K562 (cell line): ENCODE data around the gene NLRP12. TPM values are rescaled to one million over a fixed set of nuclear protein-coding genes. Genes with fewer than 3 reads are reported as not detected.

ENCODE experiments used
- FOSL1 ChIP-seq: fragments of 200-800 bp; sonication (Bioruptor generic); conservative IDR thresholded peaks from 2 replicates; pipeline ENCODE4 v1.6.1; 2016; ENCODE audit warnings: missing genetic modification characterization, missing compliant biosample characterization
- GMEB1 ChIP-seq: fragments of 250-450 bp; sonication (Bioruptor Pico); IDR thresholded peaks from 2 replicates; pipeline ENCODE4 v1.4.0; 2020; ENCODE audit warnings: mild to moderate bottlenecking
- LARP7 ChIP-seq: fragments of 450-650 bp; IDR thresholded peaks from 2 replicates; pipeline ENCODE4 v1.6.1; 2016
- MAZ ChIP-seq, 2 experiments: fragments of 450-650 bp in 1 of 2; sonication (generic) in 1 of 2; formaldehyde crosslinking; IDR thresholded peaks in 1 of 2; conservative IDR thresholded peaks in 1 of 2; 2 replicates each; pipeline versions ENCODE4 v1.4.0 to v1.5.0; 2020; ENCODE audit warnings: mild to moderate bottlenecking in 1 of 2, missing genetic modification reagents in 1 of 2
- MYNN ChIP-seq, 2 experiments: sonication (generic); formaldehyde crosslinking in 1 of 2; IDR thresholded peaks; 2 replicates each; pipeline versions ENCODE4 v1.5.0 to v1.6.1; 2016 to 2020; ENCODE audit warnings: antibody characterized with exemption in 1 of 2, missing genetic modification reagents in 1 of 2
- PML ChIP-seq: IDR thresholded peaks from 2 replicates; pipeline ENCODE4 v1.6.1; 2012; ENCODE audit warnings: low read length, inconsistent platforms
- TBL1XR1 ChIP-seq, 2 experiments: IDR thresholded peaks; 2 replicates each; pipeline ENCODE4 v1.6.1; 2012; ENCODE audit warnings: improper control_type of control experiment in 2 of 2, low read length in 2 of 2, mild to moderate bottlenecking in 1 of 2
- UBTF ChIP-seq, 2 experiments: IDR thresholded peaks; 2 replicates each; pipeline ENCODE4 v1.6.1; 2012; ENCODE audit warnings: improper control_type of control experiment in 2 of 2, low read depth in 2 of 2, low read length in 2 of 2, borderline replicate concordance in 1 of 2
- ZC3H4 ChIP-seq: sonication (generic); formaldehyde crosslinking; IDR thresholded peaks from 2 replicates; pipeline ENCODE4 v1.9.0; 2021; ENCODE audit warnings: missing genetic modification reagents, borderline replicate concordance
- ZNF407 ChIP-seq: fragments of 450-650 bp; IDR thresholded peaks from 2 replicates; pipeline ENCODE4 v1.6.1; 2016; ENCODE audit warnings: low read depth
- ZNF740 ChIP-seq, 3 experiments: fragments of 200-800 bp in 1 of 3; sonication (Bioruptor generic) in 1 of 3; sonication (generic) in 1 of 3; formaldehyde crosslinking in 1 of 3; IDR thresholded peaks; 2 replicates each; pipeline versions ENCODE4 v1.6.1 to v1.8.0; 2016 to 2022; ENCODE audit warnings: mild to moderate bottlenecking in 2 of 3, missing compliant biosample characterization in 2 of 3, missing genetic modification characterization in 2 of 3, missing genetic modification reagents in 1 of 3
- polyA plus RNA-seq, 8 experiments: library from polyadenylated mRNA; depleted of rRNA in 4 of 8; stranded (reverse) in 5 of 8; unstranded in 3 of 8; fragments of >200 nt; fragmentation: Nextera tagmentation in 2 of 8; fragmentation: Illumina TruSeq in 1 of 8; extraction: Ambion mirVana in 2 of 8; extraction: Trizol in 1 of 8; gene quantifications; 2 replicates each; pipeline versions ENCODE4 v1.2.1 to v1.2.3, GENCODE V29; 2011 to 2014; ENCODE audit warnings: inconsistent platforms in 1 of 8, missing spikeins in 1 of 8
- total RNA-seq, 7 experiments: library from RNA; depleted of rRNA in 6 of 7; stranded (reverse); fragments of >200 nt in 6 of 7; fragmentation: Illumina TruSeq in 2 of 7; extraction: Trizol in 2 of 7; gene quantifications; 2 replicates each; pipeline versions ENCODE4 v1.2.1 to v1.2.3, GENCODE V29; 2011 to 2021; ENCODE audit warnings: low replicate concordance in 1 of 7

Gene NLRP12
- total and polyA plus RNA-seq, 9 of the 15 experiments (the other 6 are each of a cell fraction or from before 2014, with no cell fraction given): not detected

- TF ChIP-seq ZNF407 (no peak), MYNN (IDR thresholded peaks at IDR 0.05) (peak; percentile 12; the same call in 1 of the 2 replicates), MYNN (CRISPR knock-in tag; IDR thresholded peaks at IDR 0.05) (no peak), ZNF740 (CRISPR knock-in tag; IDR thresholded peaks at IDR 0.05) (peak; percentile 55; the same call in 1 of the 2 replicates), ZNF740 (tag; IDR thresholded peaks at IDR 0.05) (no peak), TBL1XR1 (IDR thresholded peaks at IDR 0.05; ENCODE audit: low read length in 2 of 2) (peak in 1 of 2 experiments; percentile 44; a peak in 2 of 4 replicates), FOSL1 (tag) (peak; percentile 31; the same call in 1 of the 2 replicates), ZC3H4 (CRISPR knock-in tag) (peak; percentile 72; the same call in 1 of the 2 replicates), MAZ (CRISPR knock-in tag; conservative IDR thresholded peaks at IDR 0.05 in 1 of 2, IDR thresholded peaks at IDR 0.05 in 1 of 2) (peak; percentile 79 to 82), UBTF (IDR thresholded peaks at IDR 0.05; ENCODE audit: borderline replicate concordance in 1 of 2, low read depth in 2 of 2, low read length in 2 of 2) (0 out of 4 replicates have a peak, but pooled peaks of 1 of the 2 experiments have one; percentile 51), GMEB1 (CRISPR knock-in tag) (peak; percentile 78), LARP7 (no peak), PML (peak; percentile 40; the same call in 1 of the 2 replicates)
Observed at GRCh38 chr19:53868892-53869804, 45.0 kb upstream of the NLRP12 start (continued).
